ENCODE measurements around the gene AMELX. TPM values are rescaled to one million over a fixed set of nuclear protein-coding genes. Genes with fewer than 3 reads are reported as not detected.

Gene AMELX
- total RNA-seq (2014; rRNA removed; shearing (Covaris generic); ENCODE audit: low replicate concordance) = not detected in 2 replicates

DNA sequence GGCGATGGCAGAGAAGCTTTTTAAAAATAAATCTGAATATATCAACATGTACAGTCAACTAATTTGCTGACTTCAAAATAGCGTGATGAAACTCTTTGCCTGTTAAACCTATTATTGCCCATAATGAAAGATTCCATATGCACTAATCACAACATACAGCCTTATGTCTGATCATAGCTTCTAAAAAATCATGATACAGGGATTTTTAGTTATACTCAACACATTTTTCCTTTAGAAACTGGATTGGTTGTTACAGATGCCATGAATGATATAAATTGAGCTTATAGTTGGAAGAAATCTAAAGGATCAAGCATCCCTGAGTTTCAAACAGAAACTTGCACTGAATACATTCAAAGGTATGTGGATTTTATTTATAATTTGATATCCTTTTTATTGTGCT, at the start of gene AMELX:
AMELX (plus strand) TSS at position 301 of the 400 bp plus-strand sequence. CDS start 1,376 bp downstream, outside the sequence.
- in situ Hi-C loops (cut with HindIII; ENCODE audit: low pct_unique_long_range_greater_than_20kb, low sequenced_read_pairs) = no loop called here
- DNase-seq (ENCODE audit: low read depth) = no peak

DNA sequence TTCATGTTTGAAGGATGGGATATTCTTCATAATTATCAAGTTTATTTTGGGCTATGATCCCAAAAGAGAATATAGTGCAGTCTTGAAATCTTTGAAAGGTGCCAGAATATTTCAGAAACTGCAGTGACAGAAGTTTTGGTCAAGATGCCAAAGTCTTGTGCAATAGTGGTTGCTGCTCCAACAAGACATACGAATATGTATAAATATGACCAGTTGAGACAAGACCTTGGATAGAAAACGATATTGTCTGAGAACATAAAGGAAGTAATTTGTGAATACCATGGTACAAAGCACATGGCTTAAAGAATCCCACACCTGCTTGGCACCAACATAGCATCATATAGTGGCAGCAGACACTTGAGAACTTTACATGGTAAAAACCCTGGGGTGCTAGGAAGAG, 48.6 kb upstream of the AMELX start:
- no peak for DNase-seq (ENCODE audit: low read depth)
- in situ Hi-C loops (cut with HindIII; ENCODE audit: low pct_unique_long_range_greater_than_20kb, low sequenced_read_pairs) = no loop called here

DNA sequence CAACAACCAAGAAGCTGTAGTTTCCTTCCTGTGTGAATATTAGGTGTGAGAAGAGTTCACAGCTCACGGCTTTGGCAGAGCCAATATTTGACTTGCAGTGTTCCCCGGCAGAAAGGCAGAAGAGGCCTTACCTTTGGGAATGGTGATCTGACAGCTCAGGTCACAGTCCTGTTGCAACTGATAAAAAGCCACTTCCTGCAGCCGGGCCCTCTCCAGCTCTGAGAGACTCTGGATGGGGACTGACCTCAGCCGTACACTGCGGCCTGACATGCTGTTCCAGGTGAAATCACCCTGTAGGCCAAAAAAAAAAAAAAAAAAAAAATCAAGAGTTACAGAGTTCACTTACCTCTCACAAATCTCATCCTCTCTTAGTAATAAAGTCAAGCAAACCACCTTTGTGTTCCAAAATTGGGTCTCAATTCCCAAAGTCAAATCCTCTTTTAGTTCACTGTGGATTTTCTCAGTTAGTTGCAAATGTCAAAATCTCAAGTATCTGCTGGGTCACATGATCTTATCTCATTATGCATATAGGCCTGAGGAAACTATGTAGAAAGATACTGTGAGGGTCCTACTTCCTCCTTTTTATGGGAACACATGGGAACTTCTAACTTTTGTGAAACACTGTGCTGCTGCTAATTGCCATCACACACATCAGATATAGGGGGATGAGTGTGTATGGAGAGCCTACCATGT, 38.6 kb upstream of the AMELX start:
- in situ Hi-C loops (cut with HindIII; ENCODE audit: low pct_unique_long_range_greater_than_20kb, low sequenced_read_pairs) = no loop called here
- no peak for DNase-seq (ENCODE audit: low read depth)

GRCh38 chrX:11257290-11257689, 35.9 kb upstream of the AMELX start:
- no peak for DNase-seq (ENCODE audit: low read depth)
- in situ Hi-C loops (cut with HindIII; ENCODE audit: low pct_unique_long_range_greater_than_20kb, low sequenced_read_pairs) = no loop called here

GRCh38 chrX:11257711-11258110, 35.5 kb upstream of the AMELX start:
- DNase-seq (ENCODE audit: low read depth) = no peak
- in situ Hi-C loops (cut with HindIII; ENCODE audit: low pct_unique_long_range_greater_than_20kb, low sequenced_read_pairs) = no loop called here

DNA sequence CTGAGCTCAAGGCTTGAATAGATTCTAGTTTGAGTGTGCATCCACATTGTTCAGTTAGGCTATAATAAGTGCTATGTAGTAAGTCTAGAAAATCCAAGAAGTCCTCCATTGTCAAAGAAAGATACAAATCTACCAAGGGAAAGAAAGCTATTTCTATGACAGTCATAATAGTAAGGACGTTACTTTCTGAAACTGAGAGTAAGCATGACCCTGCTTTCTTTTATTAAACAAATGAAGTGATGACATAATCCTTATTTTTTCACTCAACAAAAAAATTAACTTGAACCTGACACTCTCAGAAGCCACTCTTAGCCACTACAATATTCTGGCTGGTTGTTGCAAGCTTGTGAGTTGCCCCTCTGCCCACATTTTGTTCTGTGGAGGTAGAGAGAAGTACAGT, 33.8 kb upstream of the AMELX start:
- DNase-seq (ENCODE audit: low read depth) = no peak
- in situ Hi-C loops (cut with HindIII; ENCODE audit: low pct_unique_long_range_greater_than_20kb, low sequenced_read_pairs) = no loop called here

- in situ Hi-C loops (cut with HindIII; ENCODE audit: low pct_unique_long_range_greater_than_20kb, low sequenced_read_pairs) = no loop called here
- no peak for DNase-seq (ENCODE audit: low read depth)
Measured at GRCh38 chrX:11261260-11261659, 32.0 kb upstream of the AMELX start.

DNA sequence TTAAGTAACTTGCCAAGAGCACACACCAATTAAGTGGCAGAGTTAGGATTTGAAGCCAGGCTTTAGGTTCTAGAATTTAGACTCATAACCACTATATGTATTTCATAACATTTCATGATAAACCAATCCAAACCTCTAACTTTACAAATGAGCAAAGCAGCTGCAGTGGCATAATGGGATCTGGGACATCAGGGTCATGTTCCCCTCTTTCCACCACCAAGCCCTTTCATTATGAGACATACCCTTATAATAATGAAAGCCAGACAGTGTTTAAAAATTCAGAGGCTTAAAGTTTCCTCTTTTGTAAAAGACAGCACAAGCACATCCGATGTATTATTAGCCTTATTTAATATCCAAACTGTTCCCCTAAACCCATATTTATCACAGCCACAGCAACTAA, 28.3 kb upstream of the AMELX start:
- DNase-seq (ENCODE audit: low read depth) = no peak
- in situ Hi-C loops (cut with HindIII; ENCODE audit: low pct_unique_long_range_greater_than_20kb, low sequenced_read_pairs) = no loop called here

GRCh38 chrX:11265352-11265751, 27.9 kb upstream of the AMELX start:
- in situ Hi-C loops (cut with HindIII; ENCODE audit: low pct_unique_long_range_greater_than_20kb, low sequenced_read_pairs) = no loop called here
- DNase-seq (ENCODE audit: low read depth) = no peak

DNA sequence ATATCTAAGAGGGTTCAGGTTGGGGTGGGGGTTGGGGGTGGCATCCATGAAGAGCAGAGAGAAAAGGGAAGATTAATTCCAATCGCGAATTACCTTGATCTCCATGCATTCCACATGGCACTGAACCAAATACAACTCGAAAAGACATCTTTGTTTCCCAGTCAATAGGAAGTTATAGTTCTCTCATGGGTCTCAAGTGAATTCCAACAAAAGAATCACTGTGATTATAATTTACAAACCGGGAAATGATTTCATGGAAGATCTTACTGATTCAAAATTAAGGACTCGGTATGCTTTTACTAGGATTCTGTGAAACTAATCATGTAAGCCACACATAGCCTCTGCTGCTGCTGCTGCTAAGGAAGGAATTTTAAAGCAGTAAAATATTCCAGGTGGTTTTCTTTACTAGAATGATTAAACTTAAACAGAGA, 26.6 kb upstream of the AMELX start:
- DNase-seq (ENCODE audit: low read depth) = no peak
- in situ Hi-C loops (cut with HindIII; ENCODE audit: low pct_unique_long_range_greater_than_20kb, low sequenced_read_pairs) = no loop called here

DNA sequence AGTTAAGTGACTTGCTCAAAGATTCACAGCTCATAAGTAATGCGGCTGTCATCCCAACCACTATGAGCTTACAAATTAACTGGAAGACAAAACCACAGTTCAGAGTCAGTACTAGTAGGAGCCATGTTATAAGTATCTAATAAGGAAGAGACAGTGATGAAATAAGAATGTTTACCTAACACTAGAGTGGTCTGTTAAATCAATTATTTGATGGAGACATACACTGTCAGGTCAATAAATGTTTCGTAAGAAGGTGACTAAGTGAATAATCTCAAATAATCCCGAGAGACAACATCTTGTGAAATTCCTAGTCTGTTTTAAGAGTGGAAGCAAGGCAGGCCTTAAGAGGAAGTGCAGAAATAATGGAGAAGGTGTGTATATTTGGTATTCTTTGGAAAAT, 25.8 kb upstream of the AMELX start:
- in situ Hi-C loops (cut with HindIII; ENCODE audit: low pct_unique_long_range_greater_than_20kb, low sequenced_read_pairs) = no loop called here
- DNase-seq (ENCODE audit: low read depth) = peak; percentile 2

DNA sequence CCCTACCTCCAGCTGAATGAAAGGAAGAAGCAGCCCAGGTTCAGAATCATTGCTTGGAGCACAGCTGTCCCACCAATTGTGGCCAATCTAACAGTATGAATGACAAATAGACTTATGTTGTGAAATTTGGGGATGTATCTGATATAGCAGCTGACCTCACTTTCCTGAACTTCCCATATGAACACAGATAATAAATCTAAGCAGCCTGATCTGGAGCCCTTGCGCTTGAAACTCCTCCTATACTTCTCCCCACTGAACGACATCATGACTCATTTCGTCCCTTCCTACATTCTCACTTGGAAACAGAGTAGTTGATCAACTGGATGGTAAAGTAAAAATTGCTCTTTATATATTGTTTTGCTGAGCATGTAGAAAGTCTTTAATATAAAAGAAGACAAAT, 24.2 kb upstream of the AMELX start:
- DNase-seq (ENCODE audit: low read depth) = no peak
- in situ Hi-C loops (cut with HindIII; ENCODE audit: low pct_unique_long_range_greater_than_20kb, low sequenced_read_pairs) = no loop called here

DNA sequence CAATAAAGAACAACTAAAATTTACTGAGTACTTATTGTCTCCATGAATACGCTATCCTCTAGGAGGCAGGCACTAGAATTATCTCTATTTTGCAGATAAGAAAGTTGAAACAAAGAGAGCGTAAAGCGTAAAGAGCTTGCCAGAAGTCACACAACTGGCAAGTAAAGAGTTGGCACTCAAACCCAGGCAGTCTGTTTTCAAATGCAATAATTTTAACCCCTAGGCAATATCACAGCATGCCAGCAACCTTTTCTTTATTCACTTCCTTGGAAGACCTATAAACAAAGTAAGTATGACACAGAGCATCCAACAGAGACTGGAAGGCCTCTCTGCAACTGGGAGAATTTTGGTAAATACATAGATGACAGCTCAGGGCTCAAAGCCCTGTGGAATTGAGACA, 23.2 kb upstream of the AMELX start:
- in situ Hi-C loops (cut with HindIII; ENCODE audit: low pct_unique_long_range_greater_than_20kb, low sequenced_read_pairs) = no loop called here
- DNase-seq (ENCODE audit: low read depth) = no peak

DNA sequence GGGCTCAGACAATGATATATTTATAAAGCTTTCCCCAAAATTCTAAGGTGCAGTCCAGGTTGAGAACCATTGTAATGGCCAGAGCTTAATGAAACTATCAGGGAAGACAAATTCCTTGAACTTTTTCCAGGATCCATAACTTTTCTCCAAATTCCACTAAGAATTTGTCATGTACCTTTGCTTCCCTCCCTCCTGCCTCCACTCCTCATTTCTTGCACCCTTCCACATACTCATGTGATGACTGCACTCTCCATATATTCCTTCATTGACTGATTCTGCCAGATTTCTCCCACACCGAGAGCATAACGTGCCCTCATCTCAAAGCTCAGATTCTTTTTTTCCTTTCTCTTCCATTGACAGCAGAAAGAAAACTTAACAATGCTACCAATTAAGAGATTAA, 20.9 kb upstream of the AMELX start:
- DNase-seq (ENCODE audit: low read depth) = no peak
- in situ Hi-C loops (cut with HindIII; ENCODE audit: low pct_unique_long_range_greater_than_20kb, low sequenced_read_pairs) = no loop called here

DNA sequence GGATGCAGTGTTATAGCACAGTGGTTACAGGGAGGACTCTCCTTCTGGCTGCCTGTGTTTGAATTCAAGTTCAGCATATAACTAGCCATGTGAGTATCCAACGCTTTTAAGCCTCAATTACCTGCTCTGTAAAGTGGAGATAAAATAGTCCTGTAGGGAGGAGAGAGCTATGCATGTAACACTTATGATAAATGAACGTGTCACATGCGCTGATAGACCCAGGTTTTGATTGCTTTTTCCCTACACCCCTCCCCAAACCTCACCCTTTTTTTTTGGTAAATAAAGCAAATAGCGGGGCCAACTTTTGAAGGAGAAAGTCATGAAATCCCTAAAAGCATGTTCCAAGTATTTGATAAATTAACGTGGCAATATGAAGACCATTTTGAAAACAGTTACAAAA, 20.4 kb upstream of the AMELX start:
- in situ Hi-C loops (cut with HindIII; ENCODE audit: low pct_unique_long_range_greater_than_20kb, low sequenced_read_pairs) = no loop called here
- DNase-seq (ENCODE audit: low read depth) = no peak

GRCh38 chrX:11273544-11273943, 19.7 kb upstream of the AMELX start:
- in situ Hi-C loops (cut with HindIII; ENCODE audit: low pct_unique_long_range_greater_than_20kb, low sequenced_read_pairs) = no loop called here
- DNase-seq (ENCODE audit: low read depth) = no peak

GRCh38 chrX:11282043-11282442, 11.2 kb upstream of the AMELX start:
- DNase-seq (ENCODE audit: low read depth) = no peak
- in situ Hi-C loops (cut with HindIII; ENCODE audit: low pct_unique_long_range_greater_than_20kb, low sequenced_read_pairs) = no loop called here

DNA sequence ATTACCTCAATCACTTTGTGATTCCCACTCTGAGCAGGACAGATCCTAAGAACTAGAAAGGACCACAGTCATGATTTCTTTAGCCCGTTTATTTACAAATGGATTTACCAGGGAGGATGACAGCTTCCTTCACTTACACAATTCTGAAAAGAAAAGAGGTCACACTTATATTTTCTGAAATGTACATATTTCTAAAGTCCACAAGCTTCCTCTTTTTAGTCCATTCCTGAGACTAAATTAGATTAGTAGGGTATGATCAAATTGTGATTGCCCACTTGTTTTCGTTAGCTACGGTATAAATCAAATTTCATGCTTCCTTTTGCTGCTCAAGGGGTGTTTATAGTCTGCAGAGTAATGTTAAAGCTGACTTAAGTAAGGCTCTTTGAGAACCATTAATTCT, 7.6 kb upstream of the AMELX start:
- in situ Hi-C loops (cut with HindIII; ENCODE audit: low pct_unique_long_range_greater_than_20kb, low sequenced_read_pairs) = no loop called here

GRCh38 chrX:11287505-11287904, 5.7 kb upstream of the AMELX start:
- in situ Hi-C loops (cut with HindIII; ENCODE audit: low pct_unique_long_range_greater_than_20kb, low sequenced_read_pairs) = no loop called here
- no peak for DNase-seq (ENCODE audit: low read depth)

More for the DNA sequence above, 7.6 kb upstream of the AMELX start:
- no peak for DNase-seq (ENCODE audit: low read depth)

DNA sequence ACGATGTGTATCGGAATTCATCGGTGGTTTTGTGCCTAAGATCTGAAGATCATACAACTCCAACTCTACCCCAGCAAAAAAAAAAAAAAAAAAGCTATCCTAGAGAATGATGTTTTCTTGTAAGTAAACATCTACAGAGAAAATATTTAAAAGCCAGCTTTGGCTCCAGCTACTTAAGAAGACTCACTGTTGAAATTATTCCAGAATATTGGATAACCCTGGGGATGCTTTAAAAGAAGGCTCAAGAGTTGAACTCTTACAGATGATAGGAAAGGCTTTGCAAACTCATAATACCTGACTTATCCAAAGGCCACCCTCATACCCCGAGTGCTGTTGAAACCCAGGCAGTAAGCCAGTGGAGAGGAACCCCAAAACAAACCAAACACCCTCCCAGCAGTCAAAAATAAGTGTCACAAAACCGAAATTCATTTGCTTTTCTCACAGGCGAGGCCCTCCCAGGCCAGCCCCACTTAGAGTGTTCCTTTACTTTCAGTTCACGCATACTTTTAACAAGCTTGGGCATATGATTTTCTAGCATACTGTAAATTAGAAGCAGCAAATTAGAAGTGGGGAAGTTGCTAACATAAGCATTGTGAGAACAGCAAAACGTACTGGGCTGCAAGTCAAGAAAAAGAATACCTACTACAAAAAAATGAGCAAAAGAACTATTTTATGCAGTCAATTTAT, 2.7 kb upstream of the AMELX start:
- in situ Hi-C loops (cut with HindIII; ENCODE audit: low pct_unique_long_range_greater_than_20kb, low sequenced_read_pairs) = no loop called here
- no peak for DNase-seq (ENCODE audit: low read depth)
